Measurements from ENCODE around the gene UPF2.

- TF ChIP-seq, protein P1, sequence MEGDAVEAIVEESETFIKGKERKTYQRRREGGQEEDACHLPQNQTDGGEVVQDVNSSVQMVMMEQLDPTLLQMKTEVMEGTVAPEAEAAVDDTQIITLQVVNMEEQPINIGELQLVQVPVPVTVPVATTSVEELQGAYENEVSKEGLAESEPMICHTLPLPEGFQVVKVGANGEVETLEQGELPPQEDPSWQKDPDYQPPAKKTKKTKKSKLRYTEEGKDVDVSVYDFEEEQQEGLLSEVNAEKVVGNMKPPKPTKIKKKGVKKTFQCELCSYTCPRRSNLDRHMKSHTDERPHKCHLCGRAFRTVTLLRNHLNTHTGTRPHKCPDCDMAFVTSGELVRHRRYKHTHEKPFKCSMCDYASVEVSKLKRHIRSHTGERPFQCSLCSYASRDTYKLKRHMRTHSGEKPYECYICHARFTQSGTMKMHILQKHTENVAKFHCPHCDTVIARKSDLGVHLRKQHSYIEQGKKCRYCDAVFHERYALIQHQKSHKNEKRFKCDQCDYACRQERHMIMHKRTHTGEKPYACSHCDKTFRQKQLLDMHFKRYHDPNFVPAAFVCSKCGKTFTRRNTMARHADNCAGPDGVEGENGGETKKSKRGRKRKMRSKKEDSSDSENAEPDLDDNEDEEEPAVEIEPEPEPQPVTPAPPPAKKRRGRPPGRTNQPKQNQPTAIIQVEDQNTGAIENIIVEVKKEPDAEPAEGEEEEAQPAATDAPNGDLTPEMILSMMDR (IDR thresholded peaks at IDR 0.05): no peak
- no peak for TF ChIP-seq POLR2A (IDR thresholded peaks at IDR 0.05)
These were observed 148.1 kb downstream of the UPF2 start for GRCh38 chr10:11894381-11895107.

Data from lower leg skin (tissue), 3 donors.